Suppressor macrophage (primary cell): Measurements from ENCODE around the gene BPIFB2.

ENCODE experiments used
- DNase-seq, 4 experiments: peaks; one replicate each; pipeline ENCODE4 v3.0.0-alpha.2; 2020 to 2022

The BPIFB2 gene

DNA sequence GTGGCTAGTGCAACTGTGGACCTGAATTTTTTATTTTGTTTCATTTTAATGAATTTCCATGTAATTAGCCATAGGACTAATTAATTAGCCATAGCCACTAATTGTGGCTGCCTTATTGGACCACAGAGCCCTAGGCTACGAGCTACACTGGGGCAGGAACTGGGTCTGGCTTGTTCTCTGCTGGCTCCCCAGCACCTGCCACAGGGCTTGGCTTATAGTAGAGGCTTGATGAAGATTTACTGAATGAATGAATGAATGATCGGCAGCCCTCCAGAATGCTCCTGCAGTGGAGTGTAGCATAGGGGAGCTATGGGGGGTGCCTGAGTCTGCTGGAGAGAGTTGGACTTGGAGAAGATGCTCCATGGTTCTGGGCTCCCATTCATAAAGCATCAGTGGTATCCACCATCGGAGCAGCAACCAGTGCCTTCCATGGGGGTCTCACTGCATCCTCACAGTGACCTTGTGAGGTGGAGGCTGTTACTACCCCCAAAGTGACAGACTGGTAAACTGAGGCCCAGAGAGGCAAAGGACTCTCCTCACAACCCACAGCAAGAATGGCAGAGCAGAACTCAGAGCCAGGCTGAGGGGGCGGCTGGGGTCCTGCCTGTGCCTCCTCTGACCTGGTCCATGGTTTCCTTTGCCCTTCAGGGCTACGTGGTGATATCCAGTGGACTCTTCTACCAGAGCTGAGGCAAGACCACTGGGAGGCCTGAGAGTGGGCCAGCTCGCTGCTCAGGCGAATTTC lies 15.4 kb downstream of the BPIFB2 start:
- DNase-seq, result no peak

DNA sequence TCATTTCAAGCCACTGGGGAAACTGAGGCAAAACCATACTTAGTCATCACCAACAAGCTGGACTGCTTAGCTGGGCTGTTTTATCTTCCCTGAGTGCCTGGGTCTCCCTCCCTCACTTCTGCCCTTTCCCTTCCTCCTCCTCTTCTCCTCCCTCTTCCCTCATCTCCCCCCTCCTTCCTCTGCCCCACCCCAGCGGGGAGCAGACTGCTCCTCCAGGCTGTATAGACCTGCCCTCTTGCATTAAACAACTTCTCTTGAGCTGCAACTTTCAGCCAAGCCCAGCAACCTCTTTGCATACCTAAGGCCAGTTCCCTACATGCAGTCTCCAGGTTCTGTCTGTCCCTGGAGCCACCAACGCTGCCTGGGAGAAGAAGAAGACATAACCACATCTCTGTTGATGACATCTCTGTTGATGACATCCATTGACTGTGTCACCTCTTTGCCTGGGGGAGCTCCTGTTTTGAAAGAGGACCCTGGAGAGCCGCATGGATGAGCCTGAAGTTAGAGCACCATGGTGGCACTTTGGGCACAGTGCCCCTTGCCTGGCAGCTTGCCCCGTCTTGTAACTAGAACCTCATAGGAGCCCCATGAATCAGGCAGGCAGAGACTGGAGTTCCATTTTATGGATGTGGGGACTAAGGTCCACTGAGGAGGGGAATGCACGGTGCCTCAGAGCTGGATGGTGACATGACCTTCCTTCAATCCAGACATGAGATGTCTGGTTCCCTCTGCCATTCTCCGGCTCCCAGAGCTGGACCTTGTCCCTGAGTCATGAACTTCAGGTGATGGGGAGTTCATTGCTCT lies 16.1 kb downstream of the BPIFB2 start:
- no peak for DNase-seq

DNA sequence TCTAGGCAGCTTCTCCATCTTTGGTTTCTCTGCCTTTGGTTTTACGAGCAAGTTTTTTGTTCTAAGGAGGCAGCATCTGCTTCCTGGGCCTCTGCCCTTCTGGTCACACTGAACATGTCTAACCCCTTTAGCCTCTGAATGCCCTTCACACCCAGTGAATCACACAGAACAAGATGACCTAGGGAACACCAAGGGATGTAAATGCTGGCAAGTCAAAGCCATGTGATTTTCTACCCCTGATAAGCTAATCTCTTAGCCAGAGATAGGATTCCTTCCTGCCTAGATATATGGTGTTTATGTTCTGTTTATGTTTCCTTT lies 16.7 kb downstream of the BPIFB2 start:
- no peak for DNase-seq

DNA sequence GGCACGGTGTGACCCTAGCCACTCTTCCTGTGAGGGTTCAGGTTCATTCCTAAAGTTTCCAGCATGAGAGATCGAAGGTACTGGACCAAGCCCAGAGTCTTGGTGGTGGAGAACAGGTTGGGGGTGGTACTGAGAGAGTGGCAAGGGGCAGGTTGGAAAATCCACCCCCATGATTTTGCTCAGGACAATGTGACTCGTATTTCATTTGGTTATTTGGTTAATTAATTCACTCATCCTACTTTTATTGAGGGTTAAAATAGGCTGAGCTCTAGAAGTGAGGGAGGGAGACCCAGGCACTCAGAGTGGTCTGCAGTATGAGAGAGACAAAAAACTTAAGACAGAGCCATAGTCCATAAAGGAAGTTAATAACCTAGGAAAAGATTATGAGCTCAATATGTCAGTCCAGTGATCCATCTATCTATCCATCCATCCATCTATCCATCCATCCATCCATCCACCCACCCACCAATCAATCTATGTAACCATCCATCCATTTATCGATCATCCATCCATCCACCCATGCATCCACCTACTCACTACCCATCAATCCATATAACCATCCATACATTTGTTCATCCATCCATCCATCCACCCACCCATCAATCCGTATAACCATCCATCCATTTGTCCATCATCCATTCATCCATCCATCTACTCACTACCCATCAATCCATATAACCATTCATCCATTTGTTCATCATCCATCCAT lies 17.3 kb downstream of the BPIFB2 start:
- no peak for DNase-seq

DNA sequence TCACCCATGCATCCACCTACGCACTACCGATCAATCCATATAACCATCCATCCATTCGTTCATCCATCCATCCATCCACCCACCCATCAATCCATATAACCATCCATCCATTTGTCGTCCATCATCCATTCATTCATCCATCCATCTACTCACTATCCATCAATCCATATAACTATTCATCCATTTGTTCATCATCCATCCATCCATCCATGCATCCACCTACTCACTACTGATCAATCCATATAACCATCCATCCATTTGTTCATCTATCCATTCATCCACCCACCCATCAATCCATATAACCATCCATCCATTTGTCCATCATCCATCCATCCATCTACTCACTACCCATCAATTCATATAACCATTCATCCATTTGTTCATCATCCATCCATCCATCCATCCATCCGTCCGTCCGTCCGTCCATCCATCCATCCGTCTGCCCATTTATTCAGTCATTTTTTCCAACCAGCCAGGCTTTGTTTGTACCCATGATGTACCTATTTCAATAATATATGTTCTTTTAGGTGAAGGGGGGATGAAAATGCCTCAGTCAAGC lies 17.9 kb downstream of the BPIFB2 start:
- DNase-seq, result no peak

DNA sequence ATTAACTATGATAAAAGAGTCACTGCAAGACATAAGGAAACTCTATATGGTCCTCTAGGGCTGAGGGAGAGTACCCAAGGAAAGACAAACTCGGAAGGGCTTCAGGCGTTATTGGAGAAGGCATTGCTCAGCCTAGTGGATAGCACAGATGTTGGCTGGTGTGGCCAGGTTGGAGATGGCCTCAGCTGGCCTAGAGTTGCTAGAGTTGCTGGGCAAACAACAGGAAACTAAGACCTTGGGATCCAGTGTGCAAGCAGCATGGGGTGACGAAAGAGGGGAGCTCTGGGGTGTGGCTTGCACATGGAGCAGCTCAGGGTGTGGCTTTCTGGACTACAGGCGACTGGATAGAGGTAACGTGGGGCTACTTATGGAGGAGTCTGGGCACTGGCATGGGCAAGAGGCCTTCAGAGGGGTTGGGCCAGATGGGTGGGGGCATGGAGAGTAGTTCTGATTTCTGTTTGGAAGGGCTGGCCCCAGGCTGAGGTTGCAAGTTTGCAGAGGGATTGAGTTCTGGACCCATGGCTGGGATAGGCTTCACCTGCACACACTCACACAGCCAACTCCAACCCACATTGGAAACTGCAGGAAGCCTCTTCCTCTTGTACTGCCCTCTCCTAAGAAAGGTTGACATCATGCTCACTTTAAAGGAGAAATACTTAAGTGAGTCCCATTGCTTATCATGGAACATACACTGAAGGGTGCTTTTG lies 18.7 kb downstream of the BPIFB2 start:
- DNase-seq, result no peak

DNA sequence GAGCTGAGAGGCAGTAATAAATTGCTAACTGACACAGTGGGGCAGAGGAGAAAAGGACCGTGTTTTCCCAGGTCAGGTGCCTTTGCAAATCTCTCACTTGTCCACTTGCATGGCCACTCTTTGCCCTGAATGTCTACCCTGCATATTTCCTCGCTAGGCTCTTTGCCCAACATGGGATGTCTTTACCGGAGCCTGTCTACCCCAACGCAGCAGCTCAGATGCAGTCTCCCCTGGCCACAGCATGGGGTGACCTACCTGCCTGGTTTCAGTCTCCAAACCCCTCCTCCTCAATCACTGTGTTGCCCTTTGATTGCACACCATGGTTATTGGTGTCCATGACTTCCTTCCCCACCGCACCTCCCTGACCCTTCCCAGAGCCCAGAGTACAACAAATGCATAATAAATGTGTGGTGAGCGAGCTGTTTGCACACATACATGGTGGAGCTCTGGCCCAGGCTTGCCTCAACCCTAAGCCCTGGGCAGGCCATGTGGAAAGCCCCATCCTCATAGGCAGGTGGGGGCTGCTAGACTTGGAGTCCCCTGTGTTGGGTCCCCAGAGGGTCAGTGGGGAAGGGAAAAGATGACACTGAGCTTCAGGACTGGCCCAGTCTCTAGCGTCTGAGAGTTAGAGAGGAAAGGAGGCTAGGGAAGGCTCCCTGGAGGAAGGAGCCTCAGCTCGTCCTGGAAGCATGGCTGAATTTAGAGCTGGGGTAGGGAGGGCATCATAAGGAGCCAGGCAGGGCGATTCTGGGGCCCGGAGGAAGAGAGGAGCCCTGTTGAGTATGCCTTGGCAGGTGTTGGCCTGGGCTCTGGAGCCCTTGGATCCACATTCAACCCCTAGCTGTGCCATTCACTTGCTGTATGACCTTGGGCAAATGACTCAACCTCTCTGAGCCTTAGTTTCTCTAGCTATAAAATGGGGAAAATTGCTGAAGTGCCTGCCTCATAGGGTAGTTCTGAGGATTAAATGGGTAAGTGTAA lies 19.6 kb downstream of the BPIFB2 start:
- DNase-seq, result no peak

DNA sequence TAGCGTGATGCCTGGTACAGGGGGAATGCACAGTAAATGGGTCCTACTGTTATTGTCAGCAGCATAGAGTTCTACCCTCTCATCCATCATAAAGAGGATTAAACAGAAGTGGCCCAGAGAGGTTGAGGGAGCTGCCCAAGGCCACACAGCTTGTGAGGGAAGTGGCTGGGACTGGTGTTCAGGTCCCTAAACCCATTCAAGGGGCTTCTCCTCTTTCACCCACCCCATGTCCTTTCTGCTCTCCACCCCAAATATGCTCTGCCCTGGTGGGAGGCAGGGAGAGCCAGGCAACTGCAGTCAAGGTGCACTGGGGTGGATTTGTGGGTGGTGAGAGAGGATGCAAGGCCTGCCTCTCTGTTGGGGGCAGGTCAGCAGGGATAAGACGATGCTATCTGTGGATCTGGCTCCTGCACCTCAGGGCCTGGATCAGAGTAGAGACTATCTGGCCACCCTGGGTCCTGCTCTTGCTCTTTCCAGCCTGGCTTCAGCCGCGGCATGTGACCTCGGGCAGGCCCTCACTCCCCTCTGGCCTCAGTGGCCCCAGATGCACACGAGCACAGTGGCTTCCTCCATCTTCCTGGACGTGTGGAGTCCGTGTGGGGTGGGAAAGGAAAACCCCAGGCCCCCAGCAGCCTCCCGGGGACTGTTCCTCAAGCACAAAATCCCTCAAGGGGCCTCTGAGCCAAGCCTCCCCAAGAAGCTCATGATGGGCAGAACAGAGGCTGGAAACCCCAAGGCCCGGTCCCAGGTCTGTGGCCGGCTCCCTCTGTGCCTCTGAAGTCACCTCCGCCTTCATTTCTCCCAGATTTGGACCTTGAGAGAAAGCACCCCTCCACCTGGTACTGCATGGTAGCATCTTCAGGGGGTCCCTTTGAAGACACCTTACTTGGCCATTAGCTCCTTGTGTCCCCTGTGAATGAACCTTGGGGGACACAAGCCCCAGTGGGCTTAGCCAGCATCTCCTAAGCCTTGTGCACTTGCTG lies 20.6 kb downstream of the BPIFB2 start:
- no peak for DNase-seq

DNA sequence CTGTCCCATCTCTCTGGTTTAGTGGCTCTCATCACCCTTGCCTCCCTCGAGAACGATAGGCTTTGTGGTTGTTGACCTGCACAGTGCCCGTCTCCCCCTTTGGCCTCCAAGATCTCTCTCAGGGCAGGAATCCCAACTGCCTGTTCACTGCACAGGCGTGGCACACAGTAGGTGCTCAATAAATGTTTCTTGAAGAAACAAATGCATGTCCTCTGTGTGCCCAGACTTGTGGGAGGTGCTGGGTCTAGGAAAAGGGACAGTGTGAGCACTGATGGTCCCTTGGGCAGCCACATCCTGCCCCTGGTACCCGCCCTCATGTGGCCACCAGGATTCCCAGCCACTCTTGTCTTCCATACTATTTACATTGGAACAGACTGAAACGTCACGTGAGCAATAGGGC lies 21.4 kb downstream of the BPIFB2 start:
- DNase-seq, result no peak

DNA sequence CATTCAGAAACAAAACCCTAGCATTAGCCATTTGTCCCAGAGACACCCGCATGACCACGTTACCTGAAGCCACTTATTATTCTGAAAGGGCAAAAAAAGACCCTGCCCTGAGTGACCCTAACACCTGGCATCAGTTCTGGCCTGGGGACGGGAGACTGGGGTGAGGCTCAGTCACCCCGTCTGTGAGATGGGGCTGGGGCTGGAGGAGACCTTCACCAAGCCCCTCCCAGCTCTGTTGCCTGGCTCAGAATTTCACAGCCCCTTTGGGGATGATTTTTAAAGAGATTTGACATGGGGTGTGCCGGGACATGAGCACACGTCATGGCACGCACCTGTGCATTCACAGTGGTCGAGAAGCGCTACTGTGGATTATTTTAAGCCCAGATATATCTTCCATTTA lies 22.6 kb downstream of the BPIFB2 start:
- DNase-seq, result no peak

DNA sequence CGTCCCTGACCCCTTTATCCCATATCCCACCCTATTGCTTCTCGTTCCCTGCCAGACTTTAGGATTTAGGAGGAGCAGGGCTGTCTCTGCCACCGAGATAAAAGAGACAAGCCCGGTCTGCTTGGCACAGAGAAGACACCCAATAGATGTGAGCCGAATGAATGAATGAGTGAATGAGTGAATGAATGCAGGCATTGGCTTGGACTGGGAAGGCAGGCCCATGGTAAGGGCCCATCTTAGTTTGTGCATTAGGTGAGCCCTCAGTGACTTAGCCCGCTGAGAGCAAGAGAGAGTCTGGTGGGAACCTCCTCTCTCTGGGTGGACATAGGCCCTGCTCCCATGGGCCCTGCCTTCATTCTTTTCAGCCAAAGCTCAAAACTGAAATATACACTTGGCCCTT lies 23.1 kb downstream of the BPIFB2 start:
- no peak for DNase-seq

DNA sequence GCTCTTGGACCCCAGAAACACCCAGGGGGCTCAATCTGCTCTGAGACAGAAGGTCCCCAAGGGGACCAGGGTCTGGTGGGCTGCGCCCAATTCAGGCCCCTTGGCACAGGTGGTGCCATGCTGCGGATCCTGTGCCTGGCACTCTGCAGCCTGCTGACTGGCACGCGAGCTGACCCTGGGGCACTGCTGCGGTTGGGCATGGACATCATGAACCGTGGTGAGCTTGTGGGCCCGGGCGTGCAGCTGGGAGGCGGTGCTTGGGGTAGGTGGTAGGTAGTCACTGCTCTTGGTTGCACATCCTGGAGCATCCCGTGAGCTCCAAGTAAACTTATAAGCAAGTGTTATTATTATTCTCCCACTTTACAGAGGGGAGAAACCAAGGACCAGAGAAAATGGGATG lies 24.0 kb downstream of the BPIFB2 start, which contains the start of gene BPIFB6:
TSS of gene BPIFB6 (plus strand) at position 118 of the 400 bp plus-strand sequence. CDS start at position 118, 0 bp downstream.
- no peak for DNase-seq

DNA sequence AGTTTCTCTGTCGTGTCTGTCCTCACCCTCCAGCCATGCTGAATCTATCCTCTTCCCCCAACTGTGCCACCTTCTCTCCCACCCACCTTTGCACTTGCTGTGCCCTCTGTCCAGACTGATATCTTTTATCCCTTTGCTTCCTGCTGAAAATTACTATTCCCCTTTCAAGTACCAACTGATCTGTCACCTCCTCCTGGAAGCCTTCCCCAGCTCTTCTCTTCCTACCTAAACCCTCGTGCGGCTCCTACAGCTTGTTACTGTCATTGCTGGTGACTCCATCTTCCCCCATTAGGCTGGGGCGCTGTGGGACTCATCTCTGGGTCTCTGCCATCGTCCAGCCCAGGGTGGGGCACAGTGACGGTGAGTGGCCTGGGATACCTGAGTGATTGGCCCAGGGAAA lies 25.1 kb downstream of the BPIFB2 start:
- DNase-seq, result no peak

DNA sequence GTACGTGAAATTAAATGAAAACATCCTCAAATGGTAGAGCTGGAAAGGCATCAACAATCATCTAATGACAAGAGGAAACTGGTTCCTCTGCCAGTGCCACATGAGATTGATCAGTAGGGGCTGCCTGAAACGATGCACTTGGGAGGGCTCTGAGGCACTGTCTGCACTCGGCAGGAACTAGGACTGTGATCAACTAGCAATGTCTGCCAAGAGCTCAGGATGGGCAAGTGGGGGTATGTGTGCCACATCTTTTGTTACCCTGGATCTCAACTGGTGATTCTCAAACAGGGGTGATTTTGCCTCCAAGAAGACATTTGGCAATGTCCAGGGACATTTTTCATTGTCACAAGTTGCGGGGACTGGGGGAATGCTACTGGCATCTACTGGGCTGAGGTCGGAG lies 25.9 kb downstream of the BPIFB2 start:
- no peak for DNase-seq

DNA sequence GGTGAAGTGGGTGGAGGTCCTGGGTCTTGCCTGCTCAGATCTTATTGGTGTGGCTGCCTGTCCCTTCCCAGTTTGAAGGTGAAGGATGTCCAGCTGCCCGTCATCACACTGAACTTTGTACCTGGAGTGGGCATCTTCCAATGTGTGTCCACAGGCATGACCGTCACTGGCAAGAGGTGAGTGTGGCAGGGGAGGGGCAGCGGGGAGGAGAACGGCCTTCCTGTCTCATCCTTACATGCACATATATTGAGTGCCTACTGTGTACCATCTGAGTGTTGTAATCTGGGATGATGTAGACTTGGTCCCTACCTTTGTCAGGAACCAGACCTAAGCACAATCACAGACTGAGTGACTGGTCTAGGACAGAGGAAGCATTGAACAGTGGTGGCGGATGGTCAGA lies 26.6 kb downstream of the BPIFB2 start:
- no peak for DNase-seq

DNA sequence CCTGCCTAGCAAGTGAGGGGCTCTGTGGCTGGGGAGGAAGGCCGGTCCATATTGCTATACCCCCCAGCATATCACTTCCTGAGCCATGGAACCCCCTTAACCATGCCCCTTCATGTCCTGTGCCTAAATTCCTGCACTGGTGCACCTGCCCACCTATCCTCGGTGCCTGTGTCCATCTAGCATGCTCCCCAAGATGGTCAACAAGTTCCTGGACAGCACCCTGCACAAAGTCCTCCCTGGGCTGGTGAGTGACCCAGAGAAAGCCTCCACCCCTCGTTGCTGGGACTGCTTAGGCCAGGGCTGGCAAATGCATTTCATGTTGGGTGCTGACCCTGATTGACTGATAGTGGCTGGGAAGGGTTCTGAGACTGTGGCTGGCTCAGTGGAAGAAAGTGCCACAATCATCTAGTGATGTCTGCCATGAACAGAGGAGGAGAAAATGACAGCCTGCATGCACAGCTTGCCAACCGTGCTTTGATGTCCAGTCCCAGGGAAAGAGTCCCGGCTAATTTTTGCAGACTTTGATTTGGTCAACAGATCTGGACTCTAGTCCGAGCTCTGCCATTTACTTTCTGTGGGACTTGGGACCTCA lies 27.5 kb downstream of the BPIFB2 start:
- DNase-seq, result no peak

DNA sequence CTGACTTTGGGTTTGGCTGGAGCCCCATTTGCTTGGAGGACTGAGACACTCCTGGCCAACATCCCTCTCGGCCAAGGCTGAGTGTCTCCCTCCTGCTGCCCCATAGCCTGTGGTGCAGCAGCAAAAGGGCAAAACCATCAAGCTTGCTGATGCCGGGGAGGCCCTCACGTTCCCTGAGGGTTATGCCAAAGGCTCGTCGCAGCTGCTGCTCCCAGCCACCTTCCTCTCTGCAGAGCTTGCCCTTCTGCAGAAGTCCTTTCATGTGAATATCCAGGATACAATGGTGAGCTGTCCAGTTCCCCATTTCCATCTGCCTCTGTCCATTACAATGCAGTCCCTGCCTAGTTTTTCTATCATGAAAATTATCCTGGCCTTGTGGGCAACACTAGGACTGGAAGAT lies 30.0 kb downstream of the BPIFB2 start:
- no peak for DNase-seq

DNA sequence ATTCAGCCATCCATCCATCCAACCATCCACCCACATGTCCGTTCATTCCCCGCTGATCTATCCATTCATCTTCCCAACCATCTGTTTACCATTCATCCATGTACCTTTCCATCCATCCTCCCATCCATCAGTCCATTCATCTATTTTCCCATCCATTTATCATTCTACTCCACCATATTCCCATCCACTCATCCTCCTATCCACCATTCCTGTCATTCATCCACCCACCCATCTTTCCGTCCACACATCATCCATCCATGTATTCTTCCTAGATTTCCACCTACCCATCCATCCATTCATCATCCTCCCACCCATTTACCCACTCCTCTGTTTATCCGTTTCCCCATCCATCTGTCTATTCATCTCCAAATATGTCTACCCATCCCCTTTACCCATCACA lies 30.7 kb downstream of the BPIFB2 start:
- DNase-seq, result no peak

DNA sequence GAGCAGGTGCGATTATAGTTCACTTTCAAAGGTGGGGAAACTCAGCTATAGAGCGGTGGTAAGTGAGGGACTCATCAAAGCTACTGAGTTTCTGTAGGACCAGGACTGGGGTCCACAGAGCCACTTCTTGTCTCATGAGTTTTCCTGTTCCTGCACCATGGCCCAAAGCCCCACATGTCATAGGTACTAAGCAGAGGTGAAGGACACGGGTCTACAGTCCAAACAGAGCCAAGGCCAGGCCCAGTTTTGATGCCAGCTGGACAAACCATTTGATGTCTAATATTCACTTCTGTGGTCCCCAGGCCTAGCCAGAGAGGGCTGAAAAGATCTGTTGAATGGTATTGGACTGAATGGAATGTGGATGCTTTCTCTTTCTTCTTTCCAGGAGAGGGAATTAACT lies 34.9 kb downstream of the BPIFB2 start:
- no peak for DNase-seq
